Keratinocyte (primary cell): ENCODE measurements around the gene SCP2. TPM values are rescaled to one million over a fixed set of nuclear protein-coding genes. Genes with fewer than 3 reads are reported as not detected.

ENCODE experiments used
- DNase-seq: peaks from one replicate; pipeline ENCODE4 v3.0.0-alpha.2; 2011; ENCODE audit warnings: low read depth, missing footprints, low spot score
- FAIRE-seq: peaks from 2 replicates; lab custom pipeline; 2011; peaks lifted over from hg19 to GRCh38; lab: Jason Lieb, UNC
- H2AFZ ChIP-seq: 2 replicates; pipeline ENCODE4 v1.6.0; 2012; ENCODE audit warnings: low read length, control low read depth, inconsistent platforms; ENCODE audit not compliant: control insufficient read depth
- H3K27ac ChIP-seq: 2 replicates; pipeline ENCODE4 v1.5.1; 2011; ENCODE audit warnings: low read length; ENCODE audit not compliant: control insufficient read depth, insufficient read depth
- H3K27me3 ChIP-seq: 3 replicates; pipeline ENCODE4 v1.6.0; 2011; ENCODE audit warnings: low read length; ENCODE audit not compliant: control insufficient read depth, insufficient read depth; ENCODE audit errors: extremely low read depth
- H3K36me3 ChIP-seq, 2 experiments: 2 replicates in 1 of 2; 3 replicates in 1 of 2; pipeline ENCODE4 v1.5.1; 2011; ENCODE audit warnings: low read length in 2 of 2, mild to moderate bottlenecking in 1 of 2; ENCODE audit not compliant: control insufficient read depth in 2 of 2, insufficient read depth in 2 of 2; ENCODE audit errors: extremely low read depth in 1 of 2
- H3K4me1 ChIP-seq: 3 replicates; pipeline ENCODE4 v1.5.1; 2011; ENCODE audit warnings: low read length; ENCODE audit not compliant: control insufficient read depth, insufficient read depth; ENCODE audit errors: extremely low read depth
- H3K4me2 ChIP-seq: 3 replicates; pipeline ENCODE4 v1.6.0; 2011; ENCODE audit warnings: low read depth, low read length; ENCODE audit not compliant: control insufficient read depth, insufficient read depth; ENCODE audit errors: extremely low read depth
- H3K4me3 ChIP-seq, 3 experiments: fragments of 200-600 bp in 1 of 3; sonication (generic) in 1 of 3; 2 replicates in 2 of 3; 3 replicates in 1 of 3; pipeline ENCODE4 v1.5.1; 2011 to 2016; ENCODE audit warnings: low read length in 3 of 3, mild to moderate bottlenecking in 3 of 3, control low read depth in 2 of 3, inconsistent platforms in 1 of 3, low read depth in 1 of 3, mixed read lengths in 1 of 3, mixed run types in 1 of 3, moderate library complexity in 1 of 3; ENCODE audit not compliant: control insufficient read depth in 2 of 3, insufficient read depth in 2 of 3; ENCODE audit errors: extremely low read depth in 1 of 3
- H3K79me2 ChIP-seq: 2 replicates; pipeline ENCODE4 v1.6.0; 2012; ENCODE audit warnings: low read length; ENCODE audit not compliant: control insufficient read depth, insufficient read depth
- H3K9ac ChIP-seq: 3 replicates; pipeline ENCODE4 v1.6.0; 2011; ENCODE audit warnings: low read length; ENCODE audit not compliant: control insufficient read depth, insufficient read depth; ENCODE audit errors: extremely low read depth
- H3K9me1 ChIP-seq: 3 replicates; pipeline ENCODE4 v1.6.0; 2011; ENCODE audit warnings: low read length; ENCODE audit not compliant: control insufficient read depth, insufficient read depth; ENCODE audit errors: extremely low read depth
- H3K9me3 ChIP-seq: 2 replicates; pipeline ENCODE4 v1.5.1; 2012; ENCODE audit warnings: low read depth, low read length; ENCODE audit not compliant: control insufficient read depth
- H4K20me1 ChIP-seq: 3 replicates; pipeline ENCODE4 v1.6.0; 2011; ENCODE audit warnings: low read length; ENCODE audit not compliant: control insufficient read depth, insufficient read depth; ENCODE audit errors: extremely low read depth
- CTCF ChIP-seq, 3 experiments: IDR thresholded peaks in 1 of 3; conservative IDR thresholded peaks in 1 of 3; optimal IDR thresholded peaks in 1 of 3; 2 replicates in 2 of 3; 3 replicates in 1 of 3; pipeline versions ENCODE3 to v1.5.1; 2011; ENCODE audit warnings: low read length in 3 of 3, mild to moderate bottlenecking in 3 of 3, moderate library complexity in 2 of 3, control low read depth in 1 of 3, inconsistent platforms in 1 of 3; ENCODE audit not compliant: insufficient read depth in 2 of 3; ENCODE audit errors: extremely low read depth in 1 of 3
- EZH2 ChIP-seq: IDR thresholded peaks from one replicate; pipeline ENCODE4 v1.6.1; 2012; ENCODE audit warnings: inconsistent platforms, mild to moderate bottlenecking, low read length, moderate library complexity
- dilution Hi-C: fragments of 300-500 bp; cut with MboI; formaldehyde crosslinking; loops from one replicate; pipeline ENCODE4 v1.7.0; 2020; ENCODE audit warnings: low sequenced_read_pairs; ENCODE audit not compliant: extremely low pct_ligation_motif_present
- polyA plus RNA-seq, 5 experiments: library from polyadenylated mRNA; depleted of rRNA in 3 of 5; stranded (reverse) in 3 of 5; stranded (forward) in 1 of 5; unstranded in 1 of 5; fragments of >200 nt; gene quantifications; 1 replicate in 1 of 5; 2 replicates in 3 of 5; 3 replicates in 1 of 5; pipeline versions ENCODE4 v1.2.1 to v1.2.3, GENCODE V29; 2011 to 2012; ENCODE audit warnings: missing spikeins in 2 of 5, low read depth in 1 of 5, low replicate concordance in 1 of 5

SCP2 gene
- polyA plus RNA-seq, 1 donor (not counting 4 experiments of a cell fraction or from before 2014, with no cell fraction given), result 116 TPM

- no peak for DNase-seq
- H3K27ac ChIP-seq, result no peak overlapping the region
Measured at GRCh38 chr1:52928015-52928404, 934 bp downstream of the SCP2 start.

GRCh38 chr1:52929019-52929418 lies 1.9 kb downstream of the SCP2 start:
- H3K4me3 ChIP-seq, result no peak overlapping the region
- FAIRE-seq (no peak), DNase-seq (no peak)
- H3K4me1 ChIP-seq, result peaks cover 6% of the 10 kb centered on the region
- no peak overlapping the region for H3K27ac ChIP-seq
- no peak overlapping the region for H3K4me2 ChIP-seq
- TF ChIP-seq EZH2 (no peak), CTCF (optimal IDR thresholded peaks at IDR 0.05 in 1 of 3, IDR thresholded peaks at IDR 0.05 in 1 of 3, conservative IDR thresholded peaks at IDR 0.05 in 1 of 3; ENCODE audit: extremely low read depth in 1 of 3, insufficient read depth in 2 of 3, low read length in 3 of 3) (no peak)
- H3K36me3 ChIP-seq, result no peaks in the 10 kb centered on the region
- no peak overlapping the region for H2AFZ ChIP-seq
- no peaks in the 10 kb centered on the region for H3K9me1 ChIP-seq
- no peaks in the 10 kb centered on the region for H4K20me1 ChIP-seq
- H3K9me3 ChIP-seq, result no peaks in the 10 kb centered on the region
- H3K79me2 ChIP-seq, result no peaks in the 10 kb centered on the region
- dilution Hi-C loops, result no loop called here
- no peaks in the 10 kb centered on the region for H3K27me3 ChIP-seq
- H3K9ac ChIP-seq, result no peak overlapping the region

More at GRCh38 chr1:52928015-52928404, 934 bp downstream of the SCP2 start:
- TF ChIP-seq CTCF (optimal IDR thresholded peaks at IDR 0.05 in 1 of 3, IDR thresholded peaks at IDR 0.05 in 1 of 3, conservative IDR thresholded peaks at IDR 0.05 in 1 of 3; ENCODE audit: extremely low read depth in 1 of 3, insufficient read depth in 2 of 3, low read length in 3 of 3) (no peak), EZH2 (no peak)
- Histone ChIP-seq H4K20me1 (no peaks in the 10 kb centered on the region), H3K9me3 (no peaks in the 10 kb centered on the region), H3K79me2 (no peaks in the 10 kb centered on the region), H2AFZ (peak overlapping the region; percentile 96), H3K4me2 (peak overlapping the region; percentile 94), H3K9me1 (no peaks in the 10 kb centered on the region), H3K4me1 (peaks cover 6% of the 10 kb centered on the region), H3K27me3 (no peaks in the 10 kb centered on the region), H3K9ac (peak overlapping the region; percentile 81), H3K36me3 (no peaks in the 10 kb centered on the region), H3K4me3 (peak overlapping the region; percentile 81 to 94 (median 82))
- FAIRE-seq, result peak; percentile 32
- dilution Hi-C loops, result no loop called here
